Keratinocyte (primary cell): ENCODE measurements around the gene LY6G5B. TPM values are rescaled to one million over a fixed set of nuclear protein-coding genes. Genes with fewer than 3 reads are reported as not detected.
A peak's percentile ranks its signal among the peaks of the same experiment; 100 is the strongest.

Experiments
- DNase-seq: peaks from one replicate; pipeline ENCODE4 v3.0.0-alpha.2; 2011; ENCODE audit warnings: low read depth, missing footprints, low spot score
- FAIRE-seq: peaks from 2 replicates; lab custom pipeline; 2011; peaks lifted over from hg19 to GRCh38; lab: Jason Lieb, UNC
- H2AFZ ChIP-seq: 2 replicates; pipeline ENCODE4 v1.6.0; 2012; ENCODE audit warnings: low read length, control low read depth, inconsistent platforms; ENCODE audit not compliant: control insufficient read depth
- H3K27ac ChIP-seq: 2 replicates; pipeline ENCODE4 v1.5.1; 2011; ENCODE audit warnings: low read length; ENCODE audit not compliant: control insufficient read depth, insufficient read depth
- H3K27me3 ChIP-seq: 3 replicates; pipeline ENCODE4 v1.6.0; 2011; ENCODE audit warnings: low read length; ENCODE audit not compliant: control insufficient read depth, insufficient read depth; ENCODE audit errors: extremely low read depth
- H3K36me3 ChIP-seq, 2 experiments: 2 replicates in 1 of 2; 3 replicates in 1 of 2; pipeline ENCODE4 v1.5.1; 2011; ENCODE audit warnings: low read length in 2 of 2, mild to moderate bottlenecking in 1 of 2; ENCODE audit not compliant: control insufficient read depth in 2 of 2, insufficient read depth in 2 of 2; ENCODE audit errors: extremely low read depth in 1 of 2
- H3K4me1 ChIP-seq: 3 replicates; pipeline ENCODE4 v1.5.1; 2011; ENCODE audit warnings: low read length; ENCODE audit not compliant: control insufficient read depth, insufficient read depth; ENCODE audit errors: extremely low read depth
- H3K4me2 ChIP-seq: 3 replicates; pipeline ENCODE4 v1.6.0; 2011; ENCODE audit warnings: low read depth, low read length; ENCODE audit not compliant: control insufficient read depth, insufficient read depth; ENCODE audit errors: extremely low read depth
- H3K4me3 ChIP-seq, 3 experiments: fragments of 200-600 bp in 1 of 3; sonication (generic) in 1 of 3; 2 replicates in 2 of 3; 3 replicates in 1 of 3; pipeline ENCODE4 v1.5.1; 2011 to 2016; ENCODE audit warnings: low read length in 3 of 3, mild to moderate bottlenecking in 3 of 3, control low read depth in 2 of 3, inconsistent platforms in 1 of 3, low read depth in 1 of 3, mixed read lengths in 1 of 3, mixed run types in 1 of 3, moderate library complexity in 1 of 3; ENCODE audit not compliant: control insufficient read depth in 2 of 3, insufficient read depth in 2 of 3; ENCODE audit errors: extremely low read depth in 1 of 3
- H3K79me2 ChIP-seq: 2 replicates; pipeline ENCODE4 v1.6.0; 2012; ENCODE audit warnings: low read length; ENCODE audit not compliant: control insufficient read depth, insufficient read depth
- H3K9ac ChIP-seq: 3 replicates; pipeline ENCODE4 v1.6.0; 2011; ENCODE audit warnings: low read length; ENCODE audit not compliant: control insufficient read depth, insufficient read depth; ENCODE audit errors: extremely low read depth
- H3K9me1 ChIP-seq: 3 replicates; pipeline ENCODE4 v1.6.0; 2011; ENCODE audit warnings: low read length; ENCODE audit not compliant: control insufficient read depth, insufficient read depth; ENCODE audit errors: extremely low read depth
- H3K9me3 ChIP-seq: 2 replicates; pipeline ENCODE4 v1.5.1; 2012; ENCODE audit warnings: low read depth, low read length; ENCODE audit not compliant: control insufficient read depth
- H4K20me1 ChIP-seq: 3 replicates; pipeline ENCODE4 v1.6.0; 2011; ENCODE audit warnings: low read length; ENCODE audit not compliant: control insufficient read depth, insufficient read depth; ENCODE audit errors: extremely low read depth
- EZH2 ChIP-seq: IDR thresholded peaks from one replicate; pipeline ENCODE4 v1.6.1; 2012; ENCODE audit warnings: inconsistent platforms, mild to moderate bottlenecking, low read length, moderate library complexity
- dilution Hi-C: fragments of 300-500 bp; cut with MboI; formaldehyde crosslinking; loops from one replicate; pipeline ENCODE4 v1.7.0; 2020; ENCODE audit warnings: low sequenced_read_pairs; ENCODE audit not compliant: extremely low pct_ligation_motif_present
- polyA plus RNA-seq, 5 experiments: library from polyadenylated mRNA; depleted of rRNA in 3 of 5; stranded (reverse) in 3 of 5; stranded (forward) in 1 of 5; unstranded in 1 of 5; fragments of >200 nt; gene quantifications; 1 replicate in 1 of 5; 2 replicates in 3 of 5; 3 replicates in 1 of 5; pipeline versions ENCODE4 v1.2.1 to v1.2.3, GENCODE V29; 2011 to 2012; ENCODE audit warnings: missing spikeins in 2 of 5, low read depth in 1 of 5, low replicate concordance in 1 of 5
- TF ChIP-seq, protein P1 (sequence below), 3 experiments: IDR thresholded peaks in 1 of 3; conservative IDR thresholded peaks in 1 of 3; optimal IDR thresholded peaks in 1 of 3; 2 replicates in 2 of 3; 3 replicates in 1 of 3; pipeline versions ENCODE3 to v1.5.1; 2011; ENCODE audit warnings: low read length in 3 of 3, mild to moderate bottlenecking in 3 of 3, moderate library complexity in 2 of 3, control low read depth in 1 of 3, inconsistent platforms in 1 of 3; ENCODE audit not compliant: insufficient read depth in 2 of 3; ENCODE audit errors: extremely low read depth in 1 of 3

Gene LY6G5B
- polyA plus RNA-seq, 1 donor (not counting 4 experiments of a cell fraction or from before 2014, with no cell fraction given): 5.2 TPM

DNA sequence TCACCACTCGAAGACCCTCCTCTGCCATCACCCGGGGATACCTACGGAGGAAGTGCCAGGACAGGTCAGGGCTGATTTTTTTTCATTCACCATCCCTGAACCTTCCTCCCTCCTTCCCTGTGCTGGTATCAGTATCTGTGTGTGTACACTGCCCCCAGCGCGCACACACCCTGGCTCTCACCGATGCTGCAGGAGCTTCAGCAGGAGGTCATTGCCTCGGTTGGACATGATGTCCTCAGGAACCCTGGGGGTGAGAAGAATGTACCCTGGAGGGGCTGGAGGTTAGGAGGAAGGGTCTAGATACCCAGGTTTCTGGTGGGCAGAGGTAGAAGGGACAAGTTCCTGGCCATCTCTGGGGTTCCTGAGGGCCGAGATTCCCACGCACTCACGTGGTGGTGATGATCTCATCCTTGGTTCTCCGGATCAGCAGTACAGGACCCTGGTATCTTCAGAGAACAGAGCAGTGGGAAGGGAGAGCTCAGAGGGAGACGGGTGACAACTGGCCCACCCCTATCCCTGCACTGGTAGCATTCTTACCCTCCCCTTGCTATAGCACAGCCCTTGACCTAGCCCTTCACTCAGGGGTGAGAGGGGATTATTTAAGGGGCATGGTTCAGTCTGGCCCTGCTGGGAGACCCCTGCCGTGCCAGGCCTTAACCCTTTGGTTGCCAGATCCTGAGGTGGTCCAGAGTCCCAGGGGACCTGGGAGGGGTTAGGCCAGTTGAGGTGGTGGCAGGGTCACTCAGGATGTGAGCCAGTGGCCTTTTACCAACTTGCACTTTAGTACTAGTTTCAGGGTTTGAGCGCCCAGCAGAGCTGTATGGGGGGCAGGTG lies 18.3 kb downstream of the LY6G5B start:
- Histone ChIP-seq H4K20me1 (no peaks in the 10 kb centered on the region), H3K4me2 (no peak overlapping the region), H3K4me3 (no peak overlapping the region), H3K9me3 (no peaks in the 10 kb centered on the region), H2AFZ (no peak overlapping the region), H3K36me3 (peaks cover 11 to 44% of the 10 kb centered on the region in 2 experiments), H3K79me2 (no peaks in the 10 kb centered on the region), H3K9ac (no peak overlapping the region), H3K9me1 (no peaks in the 10 kb centered on the region), H3K27me3 (no peaks in the 10 kb centered on the region), H3K27ac (no peak overlapping the region), H3K4me1 (no peaks in the 10 kb centered on the region)
- DNase-seq (no peak), FAIRE-seq (no peak)
- dilution Hi-C loops: no loop called here
- no peak for TF ChIP-seq EZH2
- TF ChIP-seq, protein P1, sequence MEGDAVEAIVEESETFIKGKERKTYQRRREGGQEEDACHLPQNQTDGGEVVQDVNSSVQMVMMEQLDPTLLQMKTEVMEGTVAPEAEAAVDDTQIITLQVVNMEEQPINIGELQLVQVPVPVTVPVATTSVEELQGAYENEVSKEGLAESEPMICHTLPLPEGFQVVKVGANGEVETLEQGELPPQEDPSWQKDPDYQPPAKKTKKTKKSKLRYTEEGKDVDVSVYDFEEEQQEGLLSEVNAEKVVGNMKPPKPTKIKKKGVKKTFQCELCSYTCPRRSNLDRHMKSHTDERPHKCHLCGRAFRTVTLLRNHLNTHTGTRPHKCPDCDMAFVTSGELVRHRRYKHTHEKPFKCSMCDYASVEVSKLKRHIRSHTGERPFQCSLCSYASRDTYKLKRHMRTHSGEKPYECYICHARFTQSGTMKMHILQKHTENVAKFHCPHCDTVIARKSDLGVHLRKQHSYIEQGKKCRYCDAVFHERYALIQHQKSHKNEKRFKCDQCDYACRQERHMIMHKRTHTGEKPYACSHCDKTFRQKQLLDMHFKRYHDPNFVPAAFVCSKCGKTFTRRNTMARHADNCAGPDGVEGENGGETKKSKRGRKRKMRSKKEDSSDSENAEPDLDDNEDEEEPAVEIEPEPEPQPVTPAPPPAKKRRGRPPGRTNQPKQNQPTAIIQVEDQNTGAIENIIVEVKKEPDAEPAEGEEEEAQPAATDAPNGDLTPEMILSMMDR (optimal IDR thresholded peaks at IDR 0.05 in 1 of 3, IDR thresholded peaks at IDR 0.05 in 1 of 3, conservative IDR thresholded peaks at IDR 0.05 in 1 of 3; ENCODE audit: extremely low read depth in 1 of 3, insufficient read depth in 2 of 3, low read length in 3 of 3): no peak

DNA sequence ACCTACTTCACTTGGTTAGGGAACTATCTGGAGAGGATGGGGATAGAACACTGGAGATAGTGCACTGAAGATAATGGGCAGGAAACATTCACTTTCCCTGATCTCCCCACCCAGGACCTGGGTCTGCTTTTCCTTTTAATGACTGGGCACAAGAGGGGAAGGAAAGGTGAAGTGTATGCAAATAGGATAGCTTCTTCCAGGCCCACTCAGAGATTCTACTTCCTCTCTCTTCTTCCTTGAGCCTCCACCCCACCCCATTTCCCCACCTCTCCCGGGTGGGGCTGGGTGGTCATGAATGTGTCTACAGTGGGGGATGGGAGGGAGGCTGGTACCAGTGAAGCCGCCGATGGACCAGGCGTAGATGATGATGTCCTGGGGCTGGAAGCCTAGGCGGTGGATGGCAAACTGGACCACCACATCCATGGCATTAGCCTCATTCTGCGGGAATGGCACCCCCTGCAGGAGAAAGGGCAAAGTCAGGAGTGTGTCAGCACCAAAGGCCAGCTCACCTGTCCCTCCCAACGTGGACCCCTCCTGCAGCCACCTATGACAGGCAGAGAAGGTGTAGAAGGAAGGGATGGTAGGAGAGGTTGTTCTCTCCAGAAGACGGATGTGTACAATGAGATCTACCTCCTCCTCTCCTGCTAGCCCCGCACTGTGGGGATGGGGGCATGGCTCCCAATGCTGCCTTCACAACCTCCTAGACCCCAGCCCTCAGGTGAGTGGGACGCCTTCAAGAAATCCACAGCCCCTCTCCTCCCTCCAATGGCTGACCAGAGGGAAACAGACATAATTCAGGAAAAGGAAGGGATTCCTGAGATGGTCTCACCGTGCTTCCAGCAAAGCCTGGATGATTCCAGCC lies 19.7 kb downstream of the LY6G5B start:
- H3K9ac ChIP-seq: no peak overlapping the region
- no peak overlapping the region for H3K27ac ChIP-seq
- H3K9me1 ChIP-seq: no peaks in the 10 kb centered on the region
- no peaks in the 10 kb centered on the region for H4K20me1 ChIP-seq
- H3K36me3 ChIP-seq: peaks cover 17 to 47% of the 10 kb centered on the region in 2 experiments
- H3K79me2 ChIP-seq: no peaks in the 10 kb centered on the region
- TF ChIP-seq, protein P1 (optimal IDR thresholded peaks at IDR 0.05 in 1 of 3, IDR thresholded peaks at IDR 0.05 in 1 of 3, conservative IDR thresholded peaks at IDR 0.05 in 1 of 3; ENCODE audit: extremely low read depth in 1 of 3, insufficient read depth in 2 of 3, low read length in 3 of 3): peak in 2 of 3 experiments; percentile 48 to 71
- TF ChIP-seq EZH2: no peak
- dilution Hi-C loops: no loop called here
- FAIRE-seq (no peak), DNase-seq (no peak)
- H3K9me3 ChIP-seq: no peaks in the 10 kb centered on the region
- H3K27me3 ChIP-seq: no peaks in the 10 kb centered on the region
- no peak overlapping the region for H3K4me2 ChIP-seq
- no peaks in the 10 kb centered on the region for H3K4me1 ChIP-seq
- H2AFZ ChIP-seq: no peak overlapping the region
- H3K4me3 ChIP-seq: no peak overlapping the region
